Keratinocyte (primary cell): ENCODE measurements around the gene UBR3. TPM values are rescaled to one million over a fixed set of nuclear protein-coding genes. Genes with fewer than 3 reads are reported as not detected.

Source experiments
- DNase-seq: peaks from one replicate; pipeline ENCODE4 v3.0.0-alpha.2; 2011; ENCODE audit warnings: low read depth, missing footprints, low spot score
- FAIRE-seq: peaks from 2 replicates; lab custom pipeline; 2011; peaks lifted over from hg19 to GRCh38; lab: Jason Lieb, UNC
- H2AFZ ChIP-seq: 2 replicates; pipeline ENCODE4 v1.6.0; 2012; ENCODE audit warnings: low read length, control low read depth, inconsistent platforms; ENCODE audit not compliant: control insufficient read depth
- H3K27ac ChIP-seq: 2 replicates; pipeline ENCODE4 v1.5.1; 2011; ENCODE audit warnings: low read length; ENCODE audit not compliant: control insufficient read depth, insufficient read depth
- H3K27me3 ChIP-seq: 3 replicates; pipeline ENCODE4 v1.6.0; 2011; ENCODE audit warnings: low read length; ENCODE audit not compliant: control insufficient read depth, insufficient read depth; ENCODE audit errors: extremely low read depth
- H3K36me3 ChIP-seq, 2 experiments: 2 replicates in 1 of 2; 3 replicates in 1 of 2; pipeline ENCODE4 v1.5.1; 2011; ENCODE audit warnings: low read length in 2 of 2, mild to moderate bottlenecking in 1 of 2; ENCODE audit not compliant: control insufficient read depth in 2 of 2, insufficient read depth in 2 of 2; ENCODE audit errors: extremely low read depth in 1 of 2
- H3K4me1 ChIP-seq: 3 replicates; pipeline ENCODE4 v1.5.1; 2011; ENCODE audit warnings: low read length; ENCODE audit not compliant: control insufficient read depth, insufficient read depth; ENCODE audit errors: extremely low read depth
- H3K4me2 ChIP-seq: 3 replicates; pipeline ENCODE4 v1.6.0; 2011; ENCODE audit warnings: low read depth, low read length; ENCODE audit not compliant: control insufficient read depth, insufficient read depth; ENCODE audit errors: extremely low read depth
- H3K4me3 ChIP-seq, 3 experiments: fragments of 200-600 bp in 1 of 3; sonication (generic) in 1 of 3; 2 replicates in 2 of 3; 3 replicates in 1 of 3; pipeline ENCODE4 v1.5.1; 2011 to 2016; ENCODE audit warnings: low read length in 3 of 3, mild to moderate bottlenecking in 3 of 3, control low read depth in 2 of 3, inconsistent platforms in 1 of 3, low read depth in 1 of 3, mixed read lengths in 1 of 3, mixed run types in 1 of 3, moderate library complexity in 1 of 3; ENCODE audit not compliant: control insufficient read depth in 2 of 3, insufficient read depth in 2 of 3; ENCODE audit errors: extremely low read depth in 1 of 3
- H3K79me2 ChIP-seq: 2 replicates; pipeline ENCODE4 v1.6.0; 2012; ENCODE audit warnings: low read length; ENCODE audit not compliant: control insufficient read depth, insufficient read depth
- H3K9ac ChIP-seq: 3 replicates; pipeline ENCODE4 v1.6.0; 2011; ENCODE audit warnings: low read length; ENCODE audit not compliant: control insufficient read depth, insufficient read depth; ENCODE audit errors: extremely low read depth
- H3K9me1 ChIP-seq: 3 replicates; pipeline ENCODE4 v1.6.0; 2011; ENCODE audit warnings: low read length; ENCODE audit not compliant: control insufficient read depth, insufficient read depth; ENCODE audit errors: extremely low read depth
- H3K9me3 ChIP-seq: 2 replicates; pipeline ENCODE4 v1.5.1; 2012; ENCODE audit warnings: low read depth, low read length; ENCODE audit not compliant: control insufficient read depth
- H4K20me1 ChIP-seq: 3 replicates; pipeline ENCODE4 v1.6.0; 2011; ENCODE audit warnings: low read length; ENCODE audit not compliant: control insufficient read depth, insufficient read depth; ENCODE audit errors: extremely low read depth
- EZH2 ChIP-seq: IDR thresholded peaks from one replicate; pipeline ENCODE4 v1.6.1; 2012; ENCODE audit warnings: inconsistent platforms, mild to moderate bottlenecking, low read length, moderate library complexity
- dilution Hi-C: fragments of 300-500 bp; cut with MboI; formaldehyde crosslinking; loops from one replicate; pipeline ENCODE4 v1.7.0; 2020; ENCODE audit warnings: low sequenced_read_pairs; ENCODE audit not compliant: extremely low pct_ligation_motif_present
- polyA plus RNA-seq, 5 experiments: library from polyadenylated mRNA; depleted of rRNA in 3 of 5; stranded (reverse) in 3 of 5; stranded (forward) in 1 of 5; unstranded in 1 of 5; fragments of >200 nt; gene quantifications; 1 replicate in 1 of 5; 2 replicates in 3 of 5; 3 replicates in 1 of 5; pipeline versions ENCODE4 v1.2.1 to v1.2.3, GENCODE V29; 2011 to 2012; ENCODE audit warnings: missing spikeins in 2 of 5, low read depth in 1 of 5, low replicate concordance in 1 of 5
- TF ChIP-seq, protein P1 (sequence below), 3 experiments: IDR thresholded peaks in 1 of 3; conservative IDR thresholded peaks in 1 of 3; optimal IDR thresholded peaks in 1 of 3; 2 replicates in 2 of 3; 3 replicates in 1 of 3; pipeline versions ENCODE3 to v1.5.1; 2011; ENCODE audit warnings: low read length in 3 of 3, mild to moderate bottlenecking in 3 of 3, moderate library complexity in 2 of 3, control low read depth in 1 of 3, inconsistent platforms in 1 of 3; ENCODE audit not compliant: insufficient read depth in 2 of 3; ENCODE audit errors: extremely low read depth in 1 of 3

The UBR3 gene
- polyA plus RNA-seq, 1 donor (not counting 4 experiments of a cell fraction or from before 2014, with no cell fraction given) = 14.7 TPM

DNA sequence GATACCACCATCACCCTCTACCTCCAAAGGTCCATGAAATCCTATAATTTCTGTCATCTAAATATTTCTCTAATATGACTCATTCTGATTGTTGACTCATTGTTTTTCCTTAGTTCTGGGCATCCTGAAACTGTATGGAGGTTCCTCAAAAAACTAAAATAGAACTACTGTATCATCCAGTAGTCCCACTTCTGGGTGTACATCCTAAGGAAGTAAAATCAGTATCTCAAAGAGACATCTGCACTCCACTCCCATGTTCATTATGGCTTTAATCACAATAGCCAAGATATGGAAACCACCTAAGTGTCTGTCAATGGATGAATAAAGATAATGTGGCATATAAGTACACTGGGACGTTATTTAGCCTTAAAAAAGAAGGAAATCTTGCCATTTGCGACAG is 224.9 kb downstream of the UBR3 start:
- H3K27me3 ChIP-seq = no peaks in the 10 kb centered on the region
- H3K79me2 ChIP-seq = no peaks in the 10 kb centered on the region
- no peaks in the 10 kb centered on the region for H3K36me3 ChIP-seq
- dilution Hi-C loops = no loop called here
- no peak overlapping the region for H3K27ac ChIP-seq
- no peak for FAIRE-seq
- TF ChIP-seq, protein P1, sequence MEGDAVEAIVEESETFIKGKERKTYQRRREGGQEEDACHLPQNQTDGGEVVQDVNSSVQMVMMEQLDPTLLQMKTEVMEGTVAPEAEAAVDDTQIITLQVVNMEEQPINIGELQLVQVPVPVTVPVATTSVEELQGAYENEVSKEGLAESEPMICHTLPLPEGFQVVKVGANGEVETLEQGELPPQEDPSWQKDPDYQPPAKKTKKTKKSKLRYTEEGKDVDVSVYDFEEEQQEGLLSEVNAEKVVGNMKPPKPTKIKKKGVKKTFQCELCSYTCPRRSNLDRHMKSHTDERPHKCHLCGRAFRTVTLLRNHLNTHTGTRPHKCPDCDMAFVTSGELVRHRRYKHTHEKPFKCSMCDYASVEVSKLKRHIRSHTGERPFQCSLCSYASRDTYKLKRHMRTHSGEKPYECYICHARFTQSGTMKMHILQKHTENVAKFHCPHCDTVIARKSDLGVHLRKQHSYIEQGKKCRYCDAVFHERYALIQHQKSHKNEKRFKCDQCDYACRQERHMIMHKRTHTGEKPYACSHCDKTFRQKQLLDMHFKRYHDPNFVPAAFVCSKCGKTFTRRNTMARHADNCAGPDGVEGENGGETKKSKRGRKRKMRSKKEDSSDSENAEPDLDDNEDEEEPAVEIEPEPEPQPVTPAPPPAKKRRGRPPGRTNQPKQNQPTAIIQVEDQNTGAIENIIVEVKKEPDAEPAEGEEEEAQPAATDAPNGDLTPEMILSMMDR (optimal IDR thresholded peaks at IDR 0.05 in 1 of 3, IDR thresholded peaks at IDR 0.05 in 1 of 3, conservative IDR thresholded peaks at IDR 0.05 in 1 of 3; ENCODE audit: extremely low read depth in 1 of 3, insufficient read depth in 2 of 3, low read length in 3 of 3) = no peak
- TF ChIP-seq EZH2 = no peak
- no peak overlapping the region for H2AFZ ChIP-seq
- no peak overlapping the region for H3K4me2 ChIP-seq
- no peak overlapping the region for H3K9ac ChIP-seq
- H3K9me3 ChIP-seq = no peaks in the 10 kb centered on the region
- DNase-seq = no peak
- no peaks in the 10 kb centered on the region for H3K4me1 ChIP-seq
- no peak overlapping the region for H3K4me3 ChIP-seq
- no peaks in the 10 kb centered on the region for H3K9me1 ChIP-seq
- H4K20me1 ChIP-seq = no peaks in the 10 kb centered on the region

DNA sequence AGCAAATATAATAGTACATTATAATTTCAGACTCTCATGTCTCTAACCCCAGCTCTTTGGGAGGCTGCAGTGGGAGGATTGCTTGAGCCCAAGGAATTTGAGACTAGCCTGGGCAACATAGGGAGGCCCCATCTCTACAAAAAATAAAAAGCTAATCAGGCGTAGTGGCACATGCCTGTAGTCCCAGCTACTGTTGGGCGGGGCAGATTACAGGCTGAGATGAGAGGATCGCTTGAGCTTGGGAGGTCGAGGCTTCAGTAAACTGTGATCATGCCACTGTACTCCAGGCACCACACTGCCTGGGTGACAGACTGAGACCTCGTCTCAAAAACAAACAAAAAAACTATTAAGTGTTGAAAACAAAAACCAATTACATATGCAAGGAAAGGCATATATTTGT is 227.7 kb downstream of the UBR3 start:
- H3K27me3 ChIP-seq = no peaks in the 10 kb centered on the region
- FAIRE-seq (no peak), DNase-seq (no peak)
- no peak overlapping the region for H3K4me3 ChIP-seq
- H3K9me3 ChIP-seq = no peaks in the 10 kb centered on the region
- H3K4me2 ChIP-seq = no peak overlapping the region
- dilution Hi-C loops = no loop called here
- H3K27ac ChIP-seq = no peak overlapping the region
- H3K36me3 ChIP-seq = no peaks in the 10 kb centered on the region
- H3K9me1 ChIP-seq = no peaks in the 10 kb centered on the region
- no peak for TF ChIP-seq EZH2
- TF ChIP-seq, protein P1 (optimal IDR thresholded peaks at IDR 0.05 in 1 of 3, IDR thresholded peaks at IDR 0.05 in 1 of 3, conservative IDR thresholded peaks at IDR 0.05 in 1 of 3; ENCODE audit: extremely low read depth in 1 of 3, insufficient read depth in 2 of 3, low read length in 3 of 3) = no peak
- no peaks in the 10 kb centered on the region for H4K20me1 ChIP-seq
- H3K4me1 ChIP-seq = no peaks in the 10 kb centered on the region
- no peak overlapping the region for H2AFZ ChIP-seq
- H3K79me2 ChIP-seq = no peaks in the 10 kb centered on the region
- H3K9ac ChIP-seq = no peak overlapping the region
